ENCODE results near the gene SLX4IP. TPM values are rescaled to one million over a fixed set of nuclear protein-coding genes. Genes with fewer than 3 reads are reported as not detected.

Gene SLX4IP
- total RNA-seq, 5 donors from 2014 or later (not counting 1 experiment from before 2014, with no cell fraction given): 4.2 to 5.9 (median 5.2) TPM

DNA sequence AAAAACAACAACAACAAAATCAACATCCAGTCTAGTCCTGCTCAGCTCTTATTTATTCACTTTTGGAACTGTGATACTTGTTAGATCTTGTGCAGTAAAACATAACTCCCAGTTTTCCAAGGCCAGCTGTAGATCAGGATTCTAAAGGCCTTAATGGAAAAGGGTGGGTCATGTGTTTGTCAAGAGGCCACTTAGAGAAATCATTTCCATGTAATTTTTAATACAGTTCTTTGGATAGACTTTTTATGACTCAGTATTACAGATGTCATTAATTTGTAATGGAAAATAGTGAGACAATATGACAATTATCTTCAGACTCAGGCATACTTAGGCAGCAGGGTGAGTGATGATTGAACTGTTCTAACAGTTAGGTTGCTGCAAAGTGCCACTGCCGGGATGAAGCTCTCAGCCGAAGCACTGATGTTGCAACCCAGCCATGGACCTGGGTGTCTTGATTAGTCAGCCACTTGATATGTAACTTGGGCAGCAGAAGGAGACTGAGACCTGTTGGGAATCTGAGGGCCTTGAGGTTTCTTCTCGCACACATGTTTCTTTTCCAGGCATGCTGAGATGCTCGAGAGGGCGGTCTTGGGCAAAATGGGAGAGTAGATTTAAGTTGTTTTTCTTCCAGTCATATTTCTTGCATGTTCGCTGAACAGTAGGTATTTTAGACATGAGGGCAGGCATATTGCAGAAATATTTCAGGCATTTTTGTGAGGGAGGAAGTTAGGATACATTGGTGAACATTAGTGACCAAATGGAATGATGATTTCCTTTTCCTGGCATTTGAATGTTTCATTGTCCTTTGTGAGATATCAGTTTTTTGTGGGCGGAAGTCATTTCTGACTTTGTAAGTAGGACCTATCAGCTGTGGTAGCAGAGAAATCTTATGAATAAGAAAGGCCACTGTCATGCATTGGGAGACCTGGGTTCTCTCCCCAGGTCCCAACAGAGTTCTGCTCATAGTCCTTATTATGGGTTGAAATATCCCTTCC, 52.3 kb downstream of the SLX4IP start:
- Histone ChIP-seq H3K9me3 (no peaks in the 10 kb centered on the region), H3K27ac (ENCODE audit: low read length) (no peak overlapping the region), H3K4me1 (ENCODE audit: control insufficient read depth in 1 of 2, extremely low read depth in 1 of 2, insufficient read depth in 2 of 2, low read length in 2 of 2) (no peaks in the 10 kb centered on the region), H3K36me3 (ENCODE audit: control insufficient read depth in 2 of 2, extremely low read depth in 1 of 2, insufficient read depth in 1 of 2, low read length in 1 of 2) (peaks cover 0 to 2% of the 10 kb centered on the region in 2 donors), H3K4me3 (ENCODE audit: control insufficient read depth in 1 of 2, extremely low read depth in 1 of 2, low read length in 1 of 2) (no peak overlapping the region), H3K27me3 (replicated peaks in 1 of 2; ENCODE audit: control insufficient read depth in 2 of 2, extremely low read depth in 1 of 2, insufficient read depth in 2 of 2, low read length in 1 of 2) (no peaks in the 10 kb centered on the region)
- Mint-ChIP-seq H3K36me3 (peaks cover 4% of the 10 kb centered on the region), H3K4me1 (peaks cover 12 to 24% (median 23%) of the 10 kb centered on the region in 3 donors), H3K27me3 (no peaks in the 10 kb centered on the region), H3K4me3 (no peak overlapping the region), H3K27ac (no peak overlapping the region), H3K9me3 (no peaks in the 10 kb centered on the region)
- CTCF ChIA-PET: no interaction called here
- WGBS (ENCODE audit: insufficient coverage): 100% methylated on average over 6 of the region's 7 CpGs
- DNase-seq: no peak
- POLR2A ChIA-PET: no interaction called here
- ATAC-seq (replicated peaks in 1 of 4): no peak

DNA sequence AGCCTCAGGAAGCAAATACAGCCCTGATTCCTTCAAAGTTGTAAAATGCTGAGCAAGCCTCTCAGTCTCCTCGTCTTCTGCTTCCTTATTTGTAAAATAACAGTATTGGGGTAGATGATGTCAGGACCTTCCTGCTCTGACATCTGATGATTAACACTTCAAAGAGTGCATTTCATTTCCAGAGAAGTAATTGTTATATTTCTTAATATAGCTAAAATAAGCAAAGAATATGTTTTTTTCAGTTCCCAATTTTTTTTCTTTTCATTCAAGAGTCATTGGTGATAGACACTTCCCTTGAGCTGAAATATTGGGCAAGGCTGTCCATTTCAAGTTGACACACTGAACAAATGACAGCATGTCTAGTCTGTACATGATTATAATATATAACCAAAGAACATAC, 53.4 kb downstream of the SLX4IP start:
- no CpG with 5 or more reads among the region's 1 CpG for WGBS (ENCODE audit: insufficient coverage)
- Histone ChIP-seq H3K27ac (ENCODE audit: low read length) (no peak overlapping the region), H3K9me3 (no peaks in the 10 kb centered on the region), H3K4me3 (ENCODE audit: control insufficient read depth in 1 of 2, extremely low read depth in 1 of 2, low read length in 1 of 2) (no peak overlapping the region), H3K4me1 (ENCODE audit: control insufficient read depth in 1 of 2, extremely low read depth in 1 of 2, insufficient read depth in 2 of 2, low read length in 2 of 2) (no peaks in the 10 kb centered on the region), H3K27me3 (replicated peaks in 1 of 2; ENCODE audit: control insufficient read depth in 2 of 2, extremely low read depth in 1 of 2, insufficient read depth in 2 of 2, low read length in 1 of 2) (no peaks in the 10 kb centered on the region), H3K36me3 (ENCODE audit: control insufficient read depth in 2 of 2, extremely low read depth in 1 of 2, insufficient read depth in 1 of 2, low read length in 1 of 2) (peaks cover 0 to 2% of the 10 kb centered on the region in 2 donors)
- CTCF ChIA-PET: no interaction called here
- Mint-ChIP-seq H3K36me3 (peaks cover 4% of the 10 kb centered on the region), H3K4me1 (peaks cover 12 to 24% (median 23%) of the 10 kb centered on the region in 3 donors), H3K9me3 (no peaks in the 10 kb centered on the region), H3K27me3 (no peaks in the 10 kb centered on the region), H3K4me3 (no peak overlapping the region), H3K27ac (no peak overlapping the region)
- DNase-seq (no peak), ATAC-seq (replicated peaks in 1 of 4) (no peak)
- POLR2A ChIA-PET: interaction anchor here in 1 of 2 donors (0.9 kb wide), 1 partner anchor 12 kb away, joined by 4 read pairs; no protein-coding TSS in a partner anchor

DNA sequence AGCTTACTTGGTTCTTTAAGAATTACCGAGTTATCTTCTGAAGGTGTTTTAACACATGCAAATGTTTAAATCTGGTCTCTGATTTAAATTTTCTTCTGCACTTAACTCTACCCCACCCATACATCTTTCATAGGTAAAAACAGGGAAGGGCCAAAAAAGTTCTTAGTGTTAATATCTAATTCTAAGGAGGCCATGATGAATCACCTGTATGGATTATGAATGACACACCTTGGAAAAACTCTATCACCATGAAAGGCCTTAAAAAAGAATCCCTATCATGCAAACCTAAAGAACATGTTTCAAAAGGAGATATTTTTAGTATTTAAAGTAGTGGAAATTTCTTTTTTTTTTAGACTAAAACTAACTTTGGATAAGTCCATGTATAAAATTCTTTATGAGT, 54.7 kb downstream of the SLX4IP start:
- Mint-ChIP-seq H3K4me1 (peaks cover 16 to 30% (median 30%) of the 10 kb centered on the region in 3 donors), H3K27ac (no peak overlapping the region), H3K9me3 (no peaks in the 10 kb centered on the region), H3K27me3 (no peaks in the 10 kb centered on the region), H3K36me3 (no peaks in the 10 kb centered on the region), H3K4me3 (no peak overlapping the region)
- H3K4me1 ChIP-seq (ENCODE audit: control insufficient read depth in 1 of 2, extremely low read depth in 1 of 2, insufficient read depth in 2 of 2, low read length in 2 of 2): no peaks in the 10 kb centered on the region
- no peaks in the 10 kb centered on the region for H3K27me3 ChIP-seq (replicated peaks in 1 of 2; ENCODE audit: control insufficient read depth in 2 of 2, extremely low read depth in 1 of 2, insufficient read depth in 2 of 2, low read length in 1 of 2)
- no peak overlapping the region for H3K4me3 ChIP-seq (ENCODE audit: control insufficient read depth in 1 of 2, extremely low read depth in 1 of 2, low read length in 1 of 2)
- H3K27ac ChIP-seq (ENCODE audit: low read length): no peak overlapping the region
- CTCF ChIA-PET: no interaction called here
- no CpG with 5 or more reads among the region's 1 CpG for WGBS (ENCODE audit: insufficient coverage)
- DNase-seq (no peak), ATAC-seq (replicated peaks in 1 of 4) (no peak)
- POLR2A ChIA-PET: no interaction called here
- H3K36me3 ChIP-seq (ENCODE audit: control insufficient read depth in 2 of 2, extremely low read depth in 1 of 2, insufficient read depth in 1 of 2, low read length in 1 of 2): peaks cover 0 to 2% of the 10 kb centered on the region in 2 donors
- no peaks in the 10 kb centered on the region for H3K9me3 ChIP-seq

GRCh38 chr20:10490257-10490656, 55.2 kb downstream of the SLX4IP start:
- H3K36me3 Mint-ChIP-seq: no peaks in the 10 kb centered on the region
- WGBS (ENCODE audit: insufficient coverage): no CpG with 5 or more reads among the region's 2 CpGs
- H3K4me1 Mint-ChIP-seq: peaks cover 19 to 34% (median 32%) of the 10 kb centered on the region in 3 donors
- H3K4me3 Mint-ChIP-seq: no peak overlapping the region
- no peak overlapping the region for H3K4me3 ChIP-seq (ENCODE audit: control insufficient read depth in 1 of 2, extremely low read depth in 1 of 2, low read length in 1 of 2)
- DNase-seq (no peak), ATAC-seq (replicated peaks in 1 of 4) (no peak)
- no peaks in the 10 kb centered on the region for H3K9me3 Mint-ChIP-seq
- POLR2A ChIA-PET: no interaction called here
- peaks cover 0 to 2% of the 10 kb centered on the region in 2 experiments for H3K4me1 ChIP-seq (ENCODE audit: control insufficient read depth in 1 of 2, extremely low read depth in 1 of 2, insufficient read depth in 2 of 2, low read length in 2 of 2)
- no peak overlapping the region for H3K27ac ChIP-seq (ENCODE audit: low read length)
- no peaks in the 10 kb centered on the region for H3K9me3 ChIP-seq
- CTCF ChIA-PET: no interaction called here
- H3K27me3 ChIP-seq (replicated peaks in 1 of 2; ENCODE audit: control insufficient read depth in 2 of 2, extremely low read depth in 1 of 2, insufficient read depth in 2 of 2, low read length in 1 of 2): no peaks in the 10 kb centered on the region
- H3K36me3 ChIP-seq (ENCODE audit: control insufficient read depth in 2 of 2, extremely low read depth in 1 of 2, insufficient read depth in 1 of 2, low read length in 1 of 2): peaks cover 0 to 2% of the 10 kb centered on the region in 2 donors
- H3K27ac Mint-ChIP-seq: no peak overlapping the region
- no peaks in the 10 kb centered on the region for H3K27me3 Mint-ChIP-seq

GRCh38 chr20:10490706-10491105, 55.6 kb downstream of the SLX4IP start:
- no CpG with 5 or more reads among the region's 1 CpG for WGBS (ENCODE audit: insufficient coverage)
- H3K27me3 Mint-ChIP-seq: no peaks in the 10 kb centered on the region
- Histone ChIP-seq H3K27me3 (replicated peaks in 1 of 2; ENCODE audit: control insufficient read depth in 2 of 2, extremely low read depth in 1 of 2, insufficient read depth in 2 of 2, low read length in 1 of 2) (no peaks in the 10 kb centered on the region), H3K27ac (ENCODE audit: low read length) (no peak overlapping the region), H3K9me3 (no peaks in the 10 kb centered on the region), H3K4me1 (ENCODE audit: control insufficient read depth in 1 of 2, extremely low read depth in 1 of 2, insufficient read depth in 2 of 2, low read length in 2 of 2) (peaks cover 0 to 3% of the 10 kb centered on the region in 2 experiments), H3K4me3 (ENCODE audit: control insufficient read depth in 1 of 2, extremely low read depth in 1 of 2, low read length in 1 of 2) (no peak overlapping the region), H3K36me3 (ENCODE audit: control insufficient read depth in 2 of 2, extremely low read depth in 1 of 2, insufficient read depth in 1 of 2, low read length in 1 of 2) (no peaks in the 10 kb centered on the region)
- no peak for ATAC-seq (replicated peaks in 1 of 4)
- ChIA-PET POLR2A (no interaction called here), CTCF (no interaction called here)
- H3K36me3 Mint-ChIP-seq: no peaks in the 10 kb centered on the region
- no peak overlapping the region for H3K27ac Mint-ChIP-seq
- no peak overlapping the region for H3K4me3 Mint-ChIP-seq
- no peak for DNase-seq
- no peaks in the 10 kb centered on the region for H3K9me3 Mint-ChIP-seq
- H3K4me1 Mint-ChIP-seq: peaks cover 22 to 37% (median 37%) of the 10 kb centered on the region in 3 donors

DNA sequence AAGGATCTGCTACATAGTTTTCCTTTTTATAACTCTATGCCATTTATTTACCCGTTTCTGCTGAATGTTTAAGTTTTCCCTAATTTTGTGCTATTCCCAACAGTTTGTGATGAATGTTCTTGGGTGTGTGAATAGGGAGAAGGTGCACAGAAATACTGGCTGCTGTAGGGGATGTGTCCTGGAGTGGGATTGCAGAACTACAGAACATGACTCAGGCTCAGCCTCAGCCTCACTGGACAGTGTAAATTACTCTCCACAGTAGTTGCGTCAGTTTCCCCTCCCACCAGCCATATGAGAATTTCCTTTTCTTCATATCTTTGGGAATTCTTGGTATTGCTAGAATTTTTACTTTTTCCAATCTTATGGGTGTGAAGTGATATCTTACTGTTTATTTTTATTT, 57.0 kb downstream of the SLX4IP start:
- H3K27me3 ChIP-seq (replicated peaks in 1 of 2; ENCODE audit: control insufficient read depth in 2 of 2, extremely low read depth in 1 of 2, insufficient read depth in 2 of 2, low read length in 1 of 2): no peaks in the 10 kb centered on the region
- Mint-ChIP-seq H3K36me3 (no peaks in the 10 kb centered on the region), H3K9me3 (no peaks in the 10 kb centered on the region), H3K27ac (no peak overlapping the region), H3K4me3 (no peak overlapping the region), H3K27me3 (no peaks in the 10 kb centered on the region), H3K4me1 (peaks cover 28 to 48% (median 39%) of the 10 kb centered on the region in 3 donors)
- ATAC-seq (replicated peaks in 1 of 4): no peak
- H3K4me1 ChIP-seq (ENCODE audit: control insufficient read depth in 1 of 2, extremely low read depth in 1 of 2, insufficient read depth in 2 of 2, low read length in 2 of 2): peaks cover 0 to 3% of the 10 kb centered on the region in 2 experiments
- no peak overlapping the region for H3K27ac ChIP-seq (ENCODE audit: low read length)
- ChIA-PET CTCF (no interaction called here), POLR2A (no interaction called here)
- H3K9me3 ChIP-seq: no peaks in the 10 kb centered on the region
- DNase-seq: no peak
- H3K4me3 ChIP-seq (ENCODE audit: control insufficient read depth in 1 of 2, extremely low read depth in 1 of 2, low read length in 1 of 2): no peak overlapping the region
- no CpG with 5 or more reads among the region's 2 CpGs for WGBS (ENCODE audit: insufficient coverage)
- H3K36me3 ChIP-seq (ENCODE audit: control insufficient read depth in 2 of 2, extremely low read depth in 1 of 2, insufficient read depth in 1 of 2, low read length in 1 of 2): no peaks in the 10 kb centered on the region
